Karpas-422 (cell line): ENCODE measurements around the gene SCAANT1. TPM values are rescaled to one million over a fixed set of nuclear protein-coding genes. Genes with fewer than 3 reads are reported as not detected.

Experiments used
- DNase-seq: peaks from one replicate; pipeline ENCODE4 v3.0.0-alpha.2; 2015
- H2AFZ ChIP-seq: fragments of 200-600 bp; sonication (generic); 2 replicates; pipeline ENCODE4 v1.6.1; 2014; ENCODE audit warnings: antibody characterized with exemption, low read length, mixed read lengths
- H3K27ac ChIP-seq: fragments of 200-600 bp; sonication (generic); 2 replicates; pipeline ENCODE4 v1.5.1; 2014; ENCODE audit warnings: mild to moderate bottlenecking, low read length, moderate library complexity
- H3K27me3 ChIP-seq: fragments of 200-600 bp; sonication (generic); 2 replicates; pipeline ENCODE4 v1.6.1; 2014; ENCODE audit warnings: low read length, mixed read lengths
- H3K36me3 ChIP-seq: fragments of 200-600 bp; sonication (generic); 2 replicates; pipeline ENCODE4 v1.6.1; 2014; ENCODE audit warnings: low read length, mixed read lengths; ENCODE audit not compliant: insufficient read depth
- H3K4me1 ChIP-seq: fragments of 200-600 bp; sonication (generic); 2 replicates; pipeline ENCODE4 v1.6.1; 2014; ENCODE audit warnings: mild to moderate bottlenecking, low read length, mixed read lengths
- H3K4me2 ChIP-seq: fragments of 200-600 bp; sonication (generic); 2 replicates; pipeline ENCODE4 v1.6.1; 2014; ENCODE audit warnings: low read length, low read depth, mild to moderate bottlenecking; ENCODE audit not compliant: poor library complexity, severe bottlenecking
- H3K4me3 ChIP-seq: fragments of 200-600 bp; sonication (generic); 2 replicates; pipeline ENCODE4 v1.5.1; 2014; ENCODE audit warnings: mild to moderate bottlenecking, antibody characterized with exemption, low read length, mixed read lengths
- H3K79me2 ChIP-seq: fragments of 200-600 bp; sonication (generic); 2 replicates; pipeline ENCODE4 v1.6.1; 2014; ENCODE audit warnings: mild to moderate bottlenecking, low read length, mixed read lengths
- H3K9ac ChIP-seq: fragments of 200-600 bp; sonication (generic); 2 replicates; pipeline ENCODE4 v1.6.0; 2014; ENCODE audit warnings: low read length
- H3K9me2 ChIP-seq: fragments of 200-600 bp; sonication (generic), shearing (Covaris generic); replicated peaks from 2 replicates; pipeline ENCODE4 v1.6.0; 2014; ENCODE audit warnings: mild to moderate bottlenecking, low read length, moderate library complexity; ENCODE audit not compliant: insufficient read depth
- H3K9me3 ChIP-seq: fragments of 300-700, 200-600 bp; sonication (generic); 2 replicates; pipeline ENCODE4 v1.6.1; 2014; ENCODE audit warnings: low read length, mixed read lengths
- H4K20me1 ChIP-seq: fragments of 200-600 bp; sonication (generic); 2 replicates; pipeline ENCODE4 v1.6.1; 2014; ENCODE audit warnings: mild to moderate bottlenecking, antibody characterized with exemption, low read length, low read depth; ENCODE audit not compliant: insufficient read depth
- total RNA-seq: library from RNA; depleted of rRNA; stranded (reverse); fragments of >200 nt; shearing (Covaris generic); gene quantifications from 2 replicates; pipeline ENCODE4 v1.2.3, GENCODE V29; 2014; ENCODE audit warnings: low replicate concordance; rRNA removed

SCAANT1 gene
- not detected in 2 replicates for total RNA-seq

DNA sequence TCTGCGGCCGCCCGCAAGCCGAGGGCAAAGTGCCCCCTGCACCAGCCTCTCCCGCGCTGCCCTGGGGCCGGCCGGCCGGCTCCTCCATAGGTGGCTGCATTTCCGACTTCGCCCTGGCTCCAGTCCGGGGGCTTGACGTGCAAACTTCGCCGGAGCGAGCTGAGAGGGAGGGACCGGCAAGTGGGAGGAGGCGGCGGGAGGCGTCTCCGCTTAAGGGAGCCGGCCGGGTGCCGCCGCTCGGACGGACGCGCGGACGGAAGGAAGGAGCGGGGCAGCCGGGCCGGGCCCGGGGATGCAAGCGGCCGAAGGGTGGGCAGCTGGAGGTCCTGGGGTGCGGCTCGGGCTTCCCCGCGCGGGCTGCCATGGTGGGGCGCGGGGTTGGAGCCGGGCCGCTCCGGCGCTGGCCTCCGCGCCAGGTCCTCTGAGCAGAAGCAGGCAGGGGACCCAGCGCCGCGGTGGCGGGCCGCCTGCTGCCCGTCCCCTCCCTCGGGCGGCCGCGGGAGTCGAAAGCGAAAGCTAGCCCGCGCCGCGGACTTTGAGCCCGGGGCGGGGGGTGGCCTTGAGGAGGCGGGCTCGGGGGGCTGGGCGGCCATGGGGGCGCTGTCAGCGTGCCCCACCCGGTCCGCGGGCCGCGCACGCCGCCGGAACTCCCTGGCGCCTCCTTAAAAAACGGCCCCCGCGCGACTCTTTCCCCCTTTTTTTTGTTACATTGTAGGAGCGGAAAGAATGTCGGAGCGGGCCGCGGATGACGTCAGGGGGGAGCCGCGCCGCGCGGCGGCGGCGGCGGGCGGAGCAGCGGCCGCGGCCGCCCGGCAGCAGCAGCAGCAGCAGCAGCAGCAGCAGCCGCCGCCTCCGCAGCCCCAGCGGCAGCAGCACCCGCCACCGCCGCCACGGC, at the start of gene SCAANT1:
Gene SCAANT1 (minus strand): TSS at position 511 of the 895 bp plus-strand sequence.
- DNase-seq = peak; percentile 93
- Histone ChIP-seq H3K4me3 (peak within 1 kb of the TSS; percentile 83), H2AFZ (no peak within 1 kb of the TSS; the same call in 1 of the 2 replicates)

DNA sequence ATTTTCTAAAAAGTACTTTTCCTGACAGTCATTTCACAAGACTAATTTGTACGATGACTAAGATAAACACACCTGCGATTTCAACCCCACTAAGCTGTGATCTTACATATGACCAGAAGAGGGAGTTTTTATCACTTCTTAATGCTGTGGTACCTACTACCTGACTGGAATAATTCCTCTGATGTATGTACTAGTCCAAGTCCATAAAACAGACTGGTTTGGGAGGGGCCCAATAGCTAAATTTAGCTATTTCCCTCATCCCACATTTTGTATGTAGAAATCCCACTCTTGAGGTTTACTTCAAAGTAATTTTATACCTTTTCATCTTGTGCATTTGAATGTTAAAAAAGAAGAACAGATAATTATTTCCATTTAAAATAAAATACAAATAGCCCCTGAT, 49.7 kb upstream of the SCAANT1 start:
- no peak overlapping the region for H3K27ac ChIP-seq

More for the DNA sequence above, at the start of gene SCAANT1:
- Histone ChIP-seq H3K9ac (peak within 1 kb of the TSS; percentile 84), H3K9me3 (no peaks in the 10 kb centered on the region), H3K27me3 (no peaks in the 10 kb centered on the region), H3K79me2 (peaks cover 89% of the 10 kb centered on the region), H3K9me2 (no peaks in the 10 kb centered on the region), H3K4me2 (peak within 1 kb of the TSS; percentile 87), H3K36me3 (peaks cover 39% of the 10 kb centered on the region), H3K4me1 (peaks cover 50% of the 10 kb centered on the region), H3K27ac (peak within 1 kb of the TSS; percentile 66), H4K20me1 (no peaks in the 10 kb centered on the region)

DNA sequence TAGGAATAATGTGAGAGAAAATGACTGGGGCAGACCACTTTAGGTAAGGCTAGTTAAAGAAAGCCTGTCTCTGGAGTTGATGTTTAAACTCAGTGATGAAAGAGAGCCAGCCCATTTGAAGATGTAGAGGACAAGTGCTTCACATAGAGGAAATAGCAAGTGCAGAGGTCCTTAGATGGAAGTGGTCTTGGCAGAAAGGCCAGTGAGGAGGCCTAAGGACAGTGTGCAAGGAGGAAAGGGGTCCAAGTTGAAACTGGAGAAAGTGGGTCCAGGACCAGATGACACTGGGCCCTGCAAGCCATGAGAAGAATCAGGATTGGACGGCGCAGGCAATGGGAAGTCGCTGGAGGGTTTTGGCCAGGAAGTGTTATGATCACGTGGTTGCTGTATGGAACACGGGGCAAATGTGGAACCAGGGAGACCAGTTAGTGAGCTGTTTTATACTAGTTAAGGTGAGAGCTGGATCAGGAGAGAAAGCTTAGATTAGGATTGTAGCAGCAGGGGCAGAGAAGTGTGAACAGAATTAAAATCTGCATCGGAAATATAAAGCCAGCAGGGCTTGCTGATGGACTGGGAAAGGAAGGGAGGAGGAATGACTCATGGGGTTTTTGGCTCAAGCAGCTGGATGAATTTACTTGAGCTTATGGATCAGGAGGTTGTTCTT, 48.0 kb upstream of the SCAANT1 start:
- H3K4me2 ChIP-seq = no peak overlapping the region
- peaks cover 95% of the 10 kb centered on the region for H3K79me2 ChIP-seq

More for the DNA sequence above, 49.7 kb upstream of the SCAANT1 start:
- H3K9me2 ChIP-seq = no peaks in the 10 kb centered on the region
- no peaks in the 10 kb centered on the region for H4K20me1 ChIP-seq
- H3K36me3 ChIP-seq = no peaks in the 10 kb centered on the region
- no peak overlapping the region for H3K9ac ChIP-seq
- H3K4me3 ChIP-seq = no peak overlapping the region
- peak; percentile 74 for DNase-seq
- H2AFZ ChIP-seq = no peak overlapping the region
- no peaks in the 10 kb centered on the region for H3K27me3 ChIP-seq
- no peak overlapping the region for H3K4me2 ChIP-seq
- H3K79me2 ChIP-seq = peaks cover 95% of the 10 kb centered on the region
- no peaks in the 10 kb centered on the region for H3K9me3 ChIP-seq
- peaks cover 71% of the 10 kb centered on the region for H3K4me1 ChIP-seq

DNA sequence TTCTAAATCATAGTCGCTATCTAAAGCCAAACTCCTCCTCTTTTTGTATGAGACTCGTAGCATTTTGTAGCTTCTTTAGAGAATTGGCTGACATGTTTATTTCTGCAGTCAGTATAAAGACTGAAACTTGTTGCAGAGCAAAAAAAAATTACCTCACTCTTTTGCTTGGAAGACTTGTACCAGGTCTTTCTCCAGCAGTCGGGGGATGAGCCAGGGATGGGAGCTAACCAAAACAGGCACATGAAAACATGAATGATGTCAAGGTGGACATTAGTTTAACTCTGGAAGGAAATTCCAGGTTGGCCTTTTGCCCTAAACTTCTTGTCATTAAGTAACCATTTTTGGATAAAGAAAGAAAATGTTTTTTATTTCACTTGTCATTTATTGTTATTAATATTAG, 47.0 kb upstream of the SCAANT1 start:
- no peak overlapping the region for H3K9ac ChIP-seq
- peaks cover 94% of the 10 kb centered on the region for H3K79me2 ChIP-seq
- no peaks in the 10 kb centered on the region for H3K36me3 ChIP-seq
- H3K27me3 ChIP-seq = no peaks in the 10 kb centered on the region
- H3K27ac ChIP-seq = peak overlapping the region; percentile 77
- H4K20me1 ChIP-seq = no peaks in the 10 kb centered on the region
- H3K9me2 ChIP-seq = no peaks in the 10 kb centered on the region
- no peak for DNase-seq
- peaks cover 70% of the 10 kb centered on the region for H3K4me1 ChIP-seq
- H3K9me3 ChIP-seq = no peaks in the 10 kb centered on the region
- no peak overlapping the region for H2AFZ ChIP-seq
- H3K4me2 ChIP-seq = no peak overlapping the region
- H3K4me3 ChIP-seq = no peak overlapping the region

More for the DNA sequence above, 48.0 kb upstream of the SCAANT1 start:
- no peak overlapping the region for H2AFZ ChIP-seq
- H3K9me3 ChIP-seq = no peaks in the 10 kb centered on the region
- H3K4me1 ChIP-seq = peaks cover 71% of the 10 kb centered on the region
- H3K4me3 ChIP-seq = no peak overlapping the region
- no peaks in the 10 kb centered on the region for H3K9me2 ChIP-seq
- H3K27me3 ChIP-seq = no peaks in the 10 kb centered on the region
- no peak for DNase-seq
- no peak overlapping the region for H3K9ac ChIP-seq
- H4K20me1 ChIP-seq = no peaks in the 10 kb centered on the region
- H3K36me3 ChIP-seq = no peaks in the 10 kb centered on the region
- H3K27ac ChIP-seq = peak overlapping the region; percentile 77; the same call in 1 of the 2 replicates

DNA sequence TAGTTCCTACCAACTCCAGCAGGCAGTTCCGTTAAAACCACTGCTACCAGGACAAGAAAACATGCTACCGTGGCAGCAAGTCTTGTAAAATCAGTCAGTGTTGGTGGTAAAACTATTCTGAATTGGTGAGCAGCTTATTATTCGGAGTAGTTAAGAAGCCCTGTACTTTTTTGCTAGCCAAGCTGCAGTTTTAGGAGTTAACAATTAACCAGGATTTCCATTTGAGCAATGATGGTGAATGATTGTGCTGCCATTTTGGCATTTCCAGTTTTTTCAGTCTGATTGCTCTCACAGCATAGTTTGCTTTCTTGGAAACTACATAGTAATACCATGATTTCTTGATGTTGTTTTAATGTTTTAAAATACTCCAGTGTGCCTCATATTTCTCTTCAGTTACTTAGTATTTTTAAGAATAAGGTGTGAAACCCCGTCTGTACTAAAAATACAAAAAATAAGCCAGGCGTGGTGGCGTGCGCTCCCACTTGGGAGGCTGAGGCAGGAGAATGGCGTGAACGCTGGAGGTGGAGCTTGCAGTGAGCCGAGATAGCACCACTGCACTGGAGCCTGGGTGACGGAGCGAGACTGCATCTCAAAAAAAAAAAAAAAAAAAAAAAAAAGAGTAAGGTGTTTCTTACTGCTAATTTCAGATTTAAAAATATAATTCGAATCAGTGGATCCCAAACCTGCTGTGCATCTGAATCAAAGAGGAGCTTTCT, 43.8 kb upstream of the SCAANT1 start:
- H3K9me2 ChIP-seq = no peaks in the 10 kb centered on the region
- no peaks in the 10 kb centered on the region for H4K20me1 ChIP-seq
- H3K9me3 ChIP-seq = no peaks in the 10 kb centered on the region
- no peak overlapping the region for H2AFZ ChIP-seq
- no peak overlapping the region for H3K4me3 ChIP-seq
- H3K4me2 ChIP-seq = peak overlapping the region; percentile 49
- 0 out of 2 replicates have a peak overlapping the region, but pooled peaks have one; percentile 77 for H3K27ac ChIP-seq
- no peak for DNase-seq
- peaks cover 72% of the 10 kb centered on the region for H3K4me1 ChIP-seq
- H3K9ac ChIP-seq = no peak overlapping the region
- H3K27me3 ChIP-seq = no peaks in the 10 kb centered on the region
- peaks cover 96% of the 10 kb centered on the region for H3K79me2 ChIP-seq
- H3K36me3 ChIP-seq = no peaks in the 10 kb centered on the region

DNA sequence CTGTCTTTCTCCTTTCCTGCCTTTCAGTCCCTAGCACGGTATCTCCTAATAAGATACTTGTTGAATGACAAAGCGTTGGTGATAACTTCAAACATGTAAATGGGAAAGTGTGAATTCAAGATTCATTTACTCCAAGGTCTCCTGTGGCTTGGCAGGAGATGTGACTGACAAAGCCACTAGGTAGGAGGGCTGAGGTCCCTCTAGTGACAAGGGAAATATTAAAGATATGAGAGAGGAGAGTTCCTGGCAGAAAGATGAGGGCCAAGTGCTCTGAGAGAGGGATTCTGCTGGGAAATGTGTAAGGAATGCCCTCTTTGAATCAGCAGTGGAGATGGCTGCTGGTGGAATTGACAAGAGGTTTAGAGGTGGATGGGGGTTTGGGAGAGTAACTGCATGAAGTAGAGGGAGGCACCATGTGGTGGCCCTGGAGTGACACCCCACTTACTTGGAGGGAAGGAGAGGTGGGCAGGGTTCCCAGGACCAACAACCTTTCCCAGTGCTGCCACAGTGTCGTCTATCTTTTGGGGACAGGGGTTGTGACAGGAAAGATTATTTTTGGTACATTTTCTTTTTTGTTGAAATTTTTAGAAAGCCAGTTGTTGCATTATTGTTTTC, 43.0 kb upstream of the SCAANT1 start:
- Histone ChIP-seq H2AFZ (no peak overlapping the region), H3K36me3 (no peaks in the 10 kb centered on the region), H3K27ac (no peak overlapping the region), H3K9ac (no peak overlapping the region), H3K4me3 (no peak overlapping the region), H3K9me3 (no peaks in the 10 kb centered on the region), H3K4me1 (peaks cover 74% of the 10 kb centered on the region), H3K4me2 (peak overlapping the region; percentile 27), H4K20me1 (no peaks in the 10 kb centered on the region), H3K27me3 (no peaks in the 10 kb centered on the region), H3K79me2 (peaks cover 98% of the 10 kb centered on the region), H3K9me2 (no peaks in the 10 kb centered on the region)
- no peak for DNase-seq

DNA sequence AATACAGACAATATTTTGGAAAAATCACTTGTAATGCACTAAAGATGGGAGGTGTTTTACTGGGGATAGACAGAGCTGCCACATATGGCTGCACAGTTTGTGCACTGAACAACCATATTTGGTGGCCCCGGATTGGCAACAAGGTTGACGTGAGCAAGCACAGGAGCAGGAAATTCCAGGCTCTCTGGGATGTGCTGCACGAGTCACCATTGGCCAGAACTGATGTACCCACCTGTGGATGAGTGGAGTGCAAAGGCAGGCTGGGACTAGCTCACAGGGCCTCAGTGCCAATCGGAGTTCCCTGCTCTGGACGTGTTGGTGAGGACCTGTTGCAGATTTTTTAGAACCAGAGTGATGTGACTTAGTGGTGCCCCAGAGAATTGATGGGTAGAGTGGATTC, 42.0 kb upstream of the SCAANT1 start:
- H3K9me2 ChIP-seq = no peaks in the 10 kb centered on the region
- no peak overlapping the region for H3K4me3 ChIP-seq
- H3K27ac ChIP-seq = no peak overlapping the region
- H4K20me1 ChIP-seq = no peaks in the 10 kb centered on the region
- no peak for DNase-seq
- no peak overlapping the region for H2AFZ ChIP-seq
- no peaks in the 10 kb centered on the region for H3K27me3 ChIP-seq
- H3K36me3 ChIP-seq = no peaks in the 10 kb centered on the region
- H3K9ac ChIP-seq = no peak overlapping the region
- H3K9me3 ChIP-seq = no peaks in the 10 kb centered on the region
- H3K79me2 ChIP-seq = peaks cover 98% of the 10 kb centered on the region
- H3K4me2 ChIP-seq = no peak overlapping the region
- H3K4me1 ChIP-seq = peaks cover 75% of the 10 kb centered on the region
